Activated CD4-positive, alpha-beta T cell treated with anti-CD3 and anti-CD28 coated beads, Interleukin-2, amount 50 U/mL, for 1 hour (primary cell): ENCODE results near the gene PPP6R3.
"Not testable (repeated sequence)": the region's sequence is repeated elsewhere in the genome, so short reads cannot be mapped to it uniquely, and the experiment has no call there.

Experiments
- DNase-seq: peaks from one replicate; pipeline ENCODE4 v3.0.0-alpha.2; 2020

PPP6R3 gene

GRCh38 chr11:68459886-68460740, 439 bp upstream of the PPP6R3 start:
- peak; percentile 96 for DNase-seq

- DNase-seq, result no peak
Measured at GRCh38 chr11:68461575-68461917, 994 bp downstream of the PPP6R3 start.

GRCh38 chr11:68463714-68464113, 3.2 kb downstream of the PPP6R3 start:
- DNase-seq, result no peak

- no peak for DNase-seq
Measured at GRCh38 chr11:68467201-68467834, 6.8 kb downstream of the PPP6R3 start.

- DNase-seq, result no peak
Measured at GRCh38 chr11:68468217-68468828, 7.8 kb downstream of the PPP6R3 start.

GRCh38 chr11:68469122-68469521, 8.6 kb downstream of the PPP6R3 start:
- DNase-seq, result no peak

GRCh38 chr11:68469642-68470041, 9.1 kb downstream of the PPP6R3 start:
- DNase-seq, result no peak

GRCh38 chr11:68470304-68470811, 9.8 kb downstream of the PPP6R3 start:
- no peak for DNase-seq

GRCh38 chr11:68471360-68472340, 11.1 kb downstream of the PPP6R3 start:
- peak; percentile 21 for DNase-seq

- DNase-seq, result no peak
Measured at GRCh38 chr11:68472778-68473177, 12.2 kb downstream of the PPP6R3 start.

- DNase-seq, result no peak
Measured at GRCh38 chr11:68473693-68474092, 13.1 kb downstream of the PPP6R3 start.

GRCh38 chr11:68475626-68476025, 15.1 kb downstream of the PPP6R3 start:
- DNase-seq, result not testable (repeated sequence)

GRCh38 chr11:68479390-68479789, 18.8 kb downstream of the PPP6R3 start:
- DNase-seq, result no peak

- no peak for DNase-seq
Measured at GRCh38 chr11:68480193-68480592, 19.6 kb downstream of the PPP6R3 start.

- DNase-seq, result no peak
Measured at GRCh38 chr11:68480852-68481510, 20.4 kb downstream of the PPP6R3 start.

GRCh38 chr11:68481579-68482240, 21.2 kb downstream of the PPP6R3 start:
- DNase-seq, result no peak

- DNase-seq, result no peak
Measured at GRCh38 chr11:68488623-68489022, 28.1 kb downstream of the PPP6R3 start.

GRCh38 chr11:68495220-68495729, 34.7 kb downstream of the PPP6R3 start:
- no peak for DNase-seq

- DNase-seq, result no peak
Measured at GRCh38 chr11:68495872-68496271, 35.3 kb downstream of the PPP6R3 start.

- DNase-seq, result no peak
Measured at GRCh38 chr11:68497761-68498160, 37.2 kb downstream of the PPP6R3 start.

- no peak for DNase-seq
Measured at GRCh38 chr11:68498321-68498720, 37.8 kb downstream of the PPP6R3 start.
